Esophagus squamous epithelium (tissue), 5 donors: Measurements from ENCODE around the gene ITGB8. TPM values are rescaled to one million over a fixed set of nuclear protein-coding genes. Genes with fewer than 3 reads are reported as not detected.
A peak's percentile ranks its signal among the peaks of the same experiment; 100 is the strongest.

ENCODE experiments used
- DNase-seq: peaks from one replicate; lab custom pipeline; 2025; lab: John Stamatoyannopoulos, UW
- H3K27ac ChIP-seq, 4 donors: fragments of 200-600 bp; sonication (generic); one replicate each; pipeline ENCODE4 v1.5.1; 2016 to 2019; ENCODE audit warnings: mild to moderate bottlenecking in 1 of 4
- H3K27me3 ChIP-seq, 4 donors: fragments of 200-600 bp; sonication (generic); 1 replicate in 3 of 4; 2 replicates in 1 of 4; pipeline versions ENCODE4 v1.5.1 to v1.6.0; 2017 to 2021; ENCODE audit warnings: antibody characterized with exemption in 1 of 4
- H3K36me3 ChIP-seq, 3 donors: fragments of 200-600 bp; sonication (generic); one replicate each; pipeline ENCODE4 v1.5.1; 2016 to 2019
- H3K4me1 ChIP-seq, 3 donors: fragments of 200-600 bp; sonication (generic); one replicate each; pipeline ENCODE4 v1.5.1; 2017 to 2019
- H3K4me3 ChIP-seq, 4 donors: fragments of 200-600 bp; sonication (generic); 1 replicate in 3 of 4; 2 replicates in 1 of 4; pipeline ENCODE4 v1.5.1; 2016 to 2019; ENCODE audit warnings: mild to moderate bottlenecking in 2 of 4, moderate library complexity in 1 of 4
- H3K9me3 ChIP-seq, 3 donors: fragments of 200-600 bp; sonication (generic); one replicate each; pipeline ENCODE4 v1.5.1; 2016 to 2019
- POLR2A ChIP-seq, 4 donors: fragments of 450-650 bp; IDR thresholded peaks; one replicate each; pipeline ENCODE4 v1.6.1; 2017; ENCODE audit warnings: antibody characterized with exemption in 4 of 4, mild to moderate bottlenecking in 4 of 4, moderate library complexity in 3 of 4
- WGBS, 2 donors: methylation state at CpG; one replicate each; pipeline ENCODE4 v1.1.5; 2018; 5-methylcytosine and 5-hydroxymethylcytosine counted together
- intact Hi-C: fragments of 100-400 bp; cut with DNase I; formaldehyde crosslinking; loops from one replicate; pipeline ENCODE4 v1.15.0; 2022
- total RNA-seq, 4 donors: library from RNA; depleted of rRNA; stranded (reverse); fragments of >200 nt; gene quantifications; one replicate each; pipeline ENCODE4 v1.1.0, GENCODE V29; 2016
- TF ChIP-seq, protein P1 (sequence below), 6 experiments: fragments of 450-650 bp in 4 of 6; fragments of 200-600 bp in 2 of 6; sonication (generic) in 2 of 6; IDR thresholded peaks; one replicate each; pipeline ENCODE4 v1.5.1; 2016 to 2019; ENCODE audit warnings: antibody characterized with exemption in 6 of 6, mild to moderate bottlenecking in 4 of 6, moderate library complexity in 4 of 6
- donor health status: DM: yes; HTN: yes; CAD: no.

Gene ITGB8
- total RNA-seq, 4 donors from 2014 or later: 23.5 to 30.6 (median 27.4) TPM

DNA sequence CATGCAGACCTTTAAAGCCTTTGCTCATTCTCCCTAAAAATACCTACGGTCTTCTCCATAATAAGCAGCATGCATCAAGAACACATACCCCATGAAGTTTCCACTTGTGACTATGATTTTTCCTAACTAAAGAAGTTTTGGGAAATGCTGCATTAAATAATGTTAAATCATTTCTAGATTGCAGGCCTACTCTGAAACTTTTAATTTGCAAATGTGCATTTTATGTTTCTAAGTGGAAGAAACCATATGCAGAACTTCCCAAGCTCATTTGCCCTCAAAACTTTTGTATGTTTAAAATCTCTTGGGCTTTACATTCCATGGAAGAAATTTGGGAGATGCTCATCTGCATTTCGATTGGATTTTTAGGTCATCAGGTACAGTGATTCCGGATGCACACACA lies 63.6 kb downstream of the ITGB8 start:
- Histone ChIP-seq H3K27me3 (no peaks in the 10 kb centered on the region), H3K4me3 (no peak overlapping the region), H3K9me3 (no peaks in the 10 kb centered on the region), H3K4me1 (peaks cover 0 to 8% (median 0%) of the 10 kb centered on the region in 3 donors), H3K36me3 (peaks cover 0 to 74% (median 0%) of the 10 kb centered on the region in 3 donors), H3K27ac (no peak overlapping the region)
- TF ChIP-seq, protein P1, sequence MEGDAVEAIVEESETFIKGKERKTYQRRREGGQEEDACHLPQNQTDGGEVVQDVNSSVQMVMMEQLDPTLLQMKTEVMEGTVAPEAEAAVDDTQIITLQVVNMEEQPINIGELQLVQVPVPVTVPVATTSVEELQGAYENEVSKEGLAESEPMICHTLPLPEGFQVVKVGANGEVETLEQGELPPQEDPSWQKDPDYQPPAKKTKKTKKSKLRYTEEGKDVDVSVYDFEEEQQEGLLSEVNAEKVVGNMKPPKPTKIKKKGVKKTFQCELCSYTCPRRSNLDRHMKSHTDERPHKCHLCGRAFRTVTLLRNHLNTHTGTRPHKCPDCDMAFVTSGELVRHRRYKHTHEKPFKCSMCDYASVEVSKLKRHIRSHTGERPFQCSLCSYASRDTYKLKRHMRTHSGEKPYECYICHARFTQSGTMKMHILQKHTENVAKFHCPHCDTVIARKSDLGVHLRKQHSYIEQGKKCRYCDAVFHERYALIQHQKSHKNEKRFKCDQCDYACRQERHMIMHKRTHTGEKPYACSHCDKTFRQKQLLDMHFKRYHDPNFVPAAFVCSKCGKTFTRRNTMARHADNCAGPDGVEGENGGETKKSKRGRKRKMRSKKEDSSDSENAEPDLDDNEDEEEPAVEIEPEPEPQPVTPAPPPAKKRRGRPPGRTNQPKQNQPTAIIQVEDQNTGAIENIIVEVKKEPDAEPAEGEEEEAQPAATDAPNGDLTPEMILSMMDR (IDR thresholded peaks at IDR 0.05): no peak
- TF ChIP-seq POLR2A (IDR thresholded peaks at IDR 0.05): no peak
- intact Hi-C loops: no loop called here
- 82 to 95% methylated on average over 3 of the region's 3 CpGs for WGBS, 2 donors
- DNase-seq: no peak

- H3K36me3 ChIP-seq: peaks cover 0 to 74% (median 0%) of the 10 kb centered on the region in 3 donors
- TF ChIP-seq, protein P1 (IDR thresholded peaks at IDR 0.05): no peak
- no peak for TF ChIP-seq POLR2A (IDR thresholded peaks at IDR 0.05)
- H3K4me1 ChIP-seq: peaks cover 0 to 8% (median 0%) of the 10 kb centered on the region in 3 donors
- no peak overlapping the region for H3K4me3 ChIP-seq
- 77 to 80% methylated on average over 4 of the region's 4 CpGs for WGBS, 2 donors
- no peaks in the 10 kb centered on the region for H3K27me3 ChIP-seq
- intact Hi-C loops: no loop called here
- no peaks in the 10 kb centered on the region for H3K9me3 ChIP-seq
- H3K27ac ChIP-seq: no peak overlapping the region
- no peak for DNase-seq
Observed at GRCh38 chr7:20395104-20395503, 64.4 kb downstream of the ITGB8 start.

GRCh38 chr7:20395511-20395910 lies 64.8 kb downstream of the ITGB8 start:
- TF ChIP-seq, protein P1 (IDR thresholded peaks at IDR 0.05): no peak
- no peak for TF ChIP-seq POLR2A (IDR thresholded peaks at IDR 0.05)
- Histone ChIP-seq H3K4me3 (no peak overlapping the region), H3K9me3 (no peaks in the 10 kb centered on the region), H3K27me3 (no peaks in the 10 kb centered on the region), H3K36me3 (peaks cover 0 to 74% (median 0%) of the 10 kb centered on the region in 3 donors), H3K27ac (no peak overlapping the region), H3K4me1 (peaks cover 0 to 8% (median 0%) of the 10 kb centered on the region in 3 donors)
- DNase-seq: no peak
- intact Hi-C loops: no loop called here
- WGBS, 2 donors: 84 to 89% methylated on average over 2 of the region's 2 CpGs

- Histone ChIP-seq H3K36me3 (peaks cover 0 to 54% (median 0%) of the 10 kb centered on the region in 3 donors), H3K4me3 (no peak overlapping the region), H3K27me3 (no peaks in the 10 kb centered on the region), H3K27ac (no peak overlapping the region), H3K9me3 (no peaks in the 10 kb centered on the region), H3K4me1 (peaks cover 0 to 27% (median 0%) of the 10 kb centered on the region in 3 donors)
- intact Hi-C loops: no loop called here
- TF ChIP-seq POLR2A (IDR thresholded peaks at IDR 0.05): no peak
- TF ChIP-seq, protein P1 (IDR thresholded peaks at IDR 0.05): no peak
- 43 to 48% methylated on average over 2 of the region's 2 CpGs for WGBS, 2 donors
- no peak for DNase-seq
Observed at GRCh38 chr7:20399521-20399920, 68.8 kb downstream of the ITGB8 start.

GRCh38 chr7:20401861-20402746 lies 71.4 kb downstream of the ITGB8 start:
- TF ChIP-seq, protein P1 (IDR thresholded peaks at IDR 0.05): no peak
- no peak for TF ChIP-seq POLR2A (IDR thresholded peaks at IDR 0.05)
- H3K4me1 ChIP-seq: peaks cover 0 to 36% (median 4%) of the 10 kb centered on the region in 3 donors
- no peak for DNase-seq
- H3K36me3 ChIP-seq: peaks cover 0 to 46% (median 0%) of the 10 kb centered on the region in 3 donors
- WGBS, 2 donors: 46 to 47% methylated on average over 3 of the region's 3 CpGs
- H3K4me3 ChIP-seq: no peak overlapping the region
- peak overlapping the region in 1 of 4 donors; percentile 34 for H3K27ac ChIP-seq
- no peaks in the 10 kb centered on the region for H3K9me3 ChIP-seq
- no peaks in the 10 kb centered on the region for H3K27me3 ChIP-seq
- intact Hi-C loops: no loop called here
